ENCODE data around the gene PACRGL.

Gene PACRGL

DNA sequence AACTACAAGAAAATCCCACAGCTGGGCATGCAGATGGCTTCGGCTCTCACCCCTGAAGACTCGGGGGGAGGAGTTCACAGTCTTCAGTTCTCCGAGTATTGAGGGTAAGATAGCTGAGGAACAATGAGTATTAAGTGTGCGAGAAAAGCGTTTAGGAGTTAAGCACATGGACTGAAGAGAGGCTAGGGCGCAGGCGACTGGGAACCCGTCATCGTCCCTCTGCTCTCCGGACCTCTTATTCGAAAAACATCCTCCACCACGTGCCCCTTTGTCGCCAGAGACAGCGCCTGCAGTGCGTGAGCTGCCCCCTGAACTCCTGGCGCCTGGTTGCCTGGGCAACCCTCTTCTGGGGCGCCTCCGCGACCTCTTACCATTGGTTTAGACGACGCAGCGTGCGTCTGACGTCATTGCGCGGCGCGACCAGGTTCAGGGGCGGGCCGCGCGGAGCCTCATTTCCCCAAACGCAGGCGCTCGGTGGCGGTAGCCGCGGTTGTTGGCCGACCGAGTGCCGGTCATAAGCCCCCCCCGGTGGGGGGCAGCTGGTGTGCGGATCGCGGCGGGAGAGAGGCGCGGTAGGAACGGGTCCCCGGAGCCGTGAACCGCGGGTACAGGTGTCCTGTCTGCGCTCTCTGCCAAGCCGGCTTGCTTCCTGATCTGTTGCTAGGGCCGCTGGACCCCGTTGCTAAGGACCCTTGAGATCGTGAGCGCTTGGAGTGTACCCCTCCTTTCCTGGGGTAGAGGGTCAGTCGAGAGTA, at the start of gene PACRGL:
Gene PACRGL, plus strand, starts transcription at position 452 of the 755 bp plus-strand sequence. CDS start 4,024 bp downstream, outside the sequence.
- Histone ChIP-seq H3K4me3 (ENCODE audit: low read depth, low read length) (peak within 1 kb of the TSS; percentile 88), H3K27ac (peak within 1 kb of the TSS; percentile 72), H3K27me3 (replicated peaks) (no peaks in the 10 kb centered on the region), H3K36me3 (replicated peaks) (peaks cover 8% of the 10 kb centered on the region)
- in situ Hi-C loops (cut with HindIII; ENCODE audit: low pct_ligation_motif_present, low sequenced_read_pairs): no loop called here
- TF ChIP-seq, protein P1, sequence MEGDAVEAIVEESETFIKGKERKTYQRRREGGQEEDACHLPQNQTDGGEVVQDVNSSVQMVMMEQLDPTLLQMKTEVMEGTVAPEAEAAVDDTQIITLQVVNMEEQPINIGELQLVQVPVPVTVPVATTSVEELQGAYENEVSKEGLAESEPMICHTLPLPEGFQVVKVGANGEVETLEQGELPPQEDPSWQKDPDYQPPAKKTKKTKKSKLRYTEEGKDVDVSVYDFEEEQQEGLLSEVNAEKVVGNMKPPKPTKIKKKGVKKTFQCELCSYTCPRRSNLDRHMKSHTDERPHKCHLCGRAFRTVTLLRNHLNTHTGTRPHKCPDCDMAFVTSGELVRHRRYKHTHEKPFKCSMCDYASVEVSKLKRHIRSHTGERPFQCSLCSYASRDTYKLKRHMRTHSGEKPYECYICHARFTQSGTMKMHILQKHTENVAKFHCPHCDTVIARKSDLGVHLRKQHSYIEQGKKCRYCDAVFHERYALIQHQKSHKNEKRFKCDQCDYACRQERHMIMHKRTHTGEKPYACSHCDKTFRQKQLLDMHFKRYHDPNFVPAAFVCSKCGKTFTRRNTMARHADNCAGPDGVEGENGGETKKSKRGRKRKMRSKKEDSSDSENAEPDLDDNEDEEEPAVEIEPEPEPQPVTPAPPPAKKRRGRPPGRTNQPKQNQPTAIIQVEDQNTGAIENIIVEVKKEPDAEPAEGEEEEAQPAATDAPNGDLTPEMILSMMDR (IDR thresholded peaks at IDR 0.05; ENCODE audit: low read depth, low read length, missing control alignments): no peak
- peak; percentile 93 for DNase-seq

GRCh38 chr4:20652226-20652885, 47.9 kb upstream of the PACRGL start:
- in situ Hi-C loops (cut with HindIII; ENCODE audit: low pct_ligation_motif_present, low sequenced_read_pairs): no loop called here

GRCh38 chr4:20658456-20658855, 41.8 kb upstream of the PACRGL start:
- TF ChIP-seq, protein P1 (IDR thresholded peaks at IDR 0.05; ENCODE audit: low read depth, low read length, missing control alignments): no peak
- Histone ChIP-seq H3K27ac (no peak overlapping the region), H3K36me3 (replicated peaks) (no peaks in the 10 kb centered on the region), H3K4me3 (ENCODE audit: low read depth, low read length) (no peak overlapping the region), H3K27me3 (replicated peaks) (no peaks in the 10 kb centered on the region)
- in situ Hi-C loops (cut with HindIII; ENCODE audit: low pct_ligation_motif_present, low sequenced_read_pairs): no loop called here
- DNase-seq: no peak

More at GRCh38 chr4:20652226-20652885, 47.9 kb upstream of the PACRGL start:
- TF ChIP-seq, protein P1 (IDR thresholded peaks at IDR 0.05; ENCODE audit: low read depth, low read length, missing control alignments): no peak
- no peak for DNase-seq
- Histone ChIP-seq H3K27ac (no peak overlapping the region), H3K4me3 (ENCODE audit: low read depth, low read length) (no peak overlapping the region), H3K36me3 (replicated peaks) (no peaks in the 10 kb centered on the region), H3K27me3 (replicated peaks) (no peaks in the 10 kb centered on the region)

DNA sequence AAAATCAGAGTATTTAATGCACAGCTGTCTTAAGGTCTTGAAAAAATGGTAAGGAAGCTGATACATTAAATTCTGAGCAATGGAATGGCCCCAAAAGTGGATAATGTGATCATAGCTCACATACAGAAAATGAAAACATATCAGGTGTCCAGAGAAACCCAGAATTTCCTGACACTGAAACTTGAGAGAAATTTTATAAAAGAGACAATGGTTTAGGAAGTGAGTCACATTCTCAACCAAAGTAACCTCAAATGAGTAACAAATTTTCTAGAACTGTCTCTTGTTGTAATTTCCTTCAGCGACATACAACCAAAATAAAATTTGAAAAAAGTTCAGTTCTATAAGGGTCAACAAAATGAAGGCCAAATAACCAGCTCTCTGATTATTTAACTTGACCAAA, 37.4 kb upstream of the PACRGL start:
- no peaks in the 10 kb centered on the region for H3K27me3 ChIP-seq (replicated peaks)
- H3K4me3 ChIP-seq (ENCODE audit: low read depth, low read length): no peak overlapping the region
- peak; percentile 14 for DNase-seq
- TF ChIP-seq, protein P1 (IDR thresholded peaks at IDR 0.05; ENCODE audit: low read depth, low read length, missing control alignments): no peak
- no peaks in the 10 kb centered on the region for H3K36me3 ChIP-seq (replicated peaks)
- no peak overlapping the region for H3K27ac ChIP-seq
- in situ Hi-C loops (cut with HindIII; ENCODE audit: low pct_ligation_motif_present, low sequenced_read_pairs): no loop called here

- Histone ChIP-seq H3K27ac (no peak overlapping the region), H3K36me3 (replicated peaks) (no peaks in the 10 kb centered on the region), H3K4me3 (ENCODE audit: low read depth, low read length) (no peak overlapping the region), H3K27me3 (replicated peaks) (no peaks in the 10 kb centered on the region)
- DNase-seq: no peak
- TF ChIP-seq, protein P1 (IDR thresholded peaks at IDR 0.05; ENCODE audit: low read depth, low read length, missing control alignments): no peak
- in situ Hi-C loops (cut with HindIII; ENCODE audit: low pct_ligation_motif_present, low sequenced_read_pairs): no loop called here
Measured at GRCh38 chr4:20666012-20666860, 34.0 kb upstream of the PACRGL start.

Measured in brain microvascular endothelial cell (primary cell).